ENCODE measurements around the gene ORMDL2. TPM values are rescaled to one million over a fixed set of nuclear protein-coding genes. Genes with fewer than 3 reads are reported as not detected.

Gene ORMDL2
- total and polyA plus RNA-seq, 10 of the 15 experiments (the other 5 are each of a cell fraction or from before 2014, with no cell fraction given): 15.0 to 135 (median 33.9) TPM

- TF ChIP-seq E2F4 (IDR thresholded peaks at IDR 0.05; ENCODE audit: low read depth, low read length): no peak
- TF ChIP-seq ESRRA (IDR thresholded peaks at IDR 0.05; ENCODE audit: low read length): no peak
- no peak for TF ChIP-seq JUNB (IDR thresholded peaks at IDR 0.05)
Measured at GRCh38 chr12:55777856-55778255, 40.0 kb upstream of the ORMDL2 start (continued).

GRCh38 chr12:55780685-55781084 is 37.2 kb upstream of the ORMDL2 start:
- Histone ChIP-seq H3K4me3 (no peak overlapping the region), H3K27me3 (replicated peaks in 1 of 2; ENCODE audit: control insufficient read depth in 2 of 2, insufficient read depth in 2 of 2, low read length in 1 of 2) (no peaks in the 10 kb centered on the region), H3K4me1 (ENCODE audit: control insufficient read depth, insufficient read depth, low read length) (peaks cover 5% of the 10 kb centered on the region; the same call in 1 of the 2 replicates), H3K9ac (ENCODE audit: control insufficient read depth, insufficient read depth, low read length) (no peak overlapping the region), H3K79me2 (ENCODE audit: control insufficient read depth, insufficient read depth, low read length) (no peaks in the 10 kb centered on the region; the same call in 1 of the 2 replicates), H3K27ac (ENCODE audit: control insufficient read depth, insufficient read depth) (no peak overlapping the region), H4K20me1 (ENCODE audit: control insufficient read depth, insufficient read depth) (no peaks in the 10 kb centered on the region), H3K4me2 (ENCODE audit: control insufficient read depth, insufficient read depth) (no peak overlapping the region), H2AFZ (ENCODE audit: control insufficient read depth, low read depth, low read length) (no peak overlapping the region), H3K36me3 (ENCODE audit: control insufficient read depth in 2 of 2, insufficient read depth in 2 of 2, low read length in 1 of 2) (peaks cover 4 to 41% of the 10 kb centered on the region in 2 experiments), H3K9me3 (replicated peaks; ENCODE audit: control insufficient read depth, insufficient read depth, low read length) (no peaks in the 10 kb centered on the region)
- no peak for FAIRE-seq
- ChIA-PET POLR2A (interaction anchor here (0.7 to 1.1 kb wide), 2 partner anchors 48 to 125 kb away, joined by 3 read pairs; partner anchors contain the start of gene DNAJC14), CTCF (interaction anchor here (1.0 to 1.6 kb wide), 3 partner anchors 14 to 266 kb away, joined by 3 read pairs; no protein-coding TSS in a partner anchor), RAD21 (ENCODE audit: unreplicated experiment) (interaction anchor here (1.3 kb wide), 1 partner anchor 37 kb away, joined by 3 read pairs; the partner anchor contains the start of genes ORMDL2 and SARNP), SMC1A (ENCODE audit: uncharacterized antibody, unreplicated experiment) (interaction anchor here (0.7 to 1.8 kb wide), 3 partner anchors 14 to 56 kb away, joined by 3 to 6 read pairs (median 3); no protein-coding TSS in a partner anchor)
- no peak for DNase-seq (ENCODE audit: low read depth, low spot score)
- 48% methylated on average over 2 of the region's 2 CpGs for WGBS (ENCODE audit: insufficient coverage, insufficient replicate concordance, low lambda C conversion rate, missing lambda C conversion rate)
- no TSS peak for BruUV-seq (replicated peaks)
- no peak for TF ChIP-seq POLR2A (IDR thresholded peaks at IDR 0.05; ENCODE audit: low read depth, low read length)
- TF ChIP-seq KDM1A (IDR thresholded peaks at IDR 0.05; ENCODE audit: borderline replicate concordance): no peak
- peak; percentile 68 for TF ChIP-seq RUNX3 (IDR thresholded peaks at IDR 0.05; ENCODE audit: low read length)
- no peak for TF ChIP-seq POLR2AphosphoS5 (IDR thresholded peaks at IDR 0.05; ENCODE audit: low read length)
- in situ Hi-C loops (cut with MboI) (no loop called here), intact Hi-C loops (cut with micrococcal nuclease; ENCODE audit: unreplicated experiment) (no loop called here)
- no peak for ATAC-seq

All from GM12878 (cell line).